ENCODE results near the gene LPGAT1.

- TF ChIP-seq CTCF (IDR thresholded peaks at IDR 0.05; ENCODE audit: poor library complexity), result no peak
- TF ChIP-seq EZH2 (IDR thresholded peaks at IDR 0.05; ENCODE audit: borderline replicate concordance), result no peak
- TF ChIP-seq EZH2phosphoT487 (IDR thresholded peaks at IDR 0.05; ENCODE audit: low read depth, severe bottlenecking, unreplicated experiment), result no peak
Measured at GRCh38 chr1:211697356-211697755, 133.2 kb downstream of the LPGAT1 start.
